IMR-90 (cell line): ENCODE data around the gene PAPSS1. TPM values are rescaled to one million over a fixed set of nuclear protein-coding genes. Genes with fewer than 3 reads are reported as not detected.

Experiments
- ATAC-seq: fragments of 200-7000 bp; cut with Tn5 transposase; 2 replicates; pipeline ENCODE4 v1.9.1; 2020; ENCODE audit warnings: low read depth, mild to moderate bottlenecking, moderate library complexity
- BruUV-seq: library from RNA; stranded (reverse); fragments of 400-500 nt; replicated peaks from 2 replicates; lab custom pipeline; 2021; lab: Mats Ljungman, UMichigan
- CTCF ChIA-PET: fragments of 300-600 bp; formaldehyde crosslinking; extraction: SDS; loops from one replicate; lab custom pipeline; 2021; ENCODE audit warnings: antibody characterized with exemption; lab: Yijun Ruan, JAX
- POLR2A ChIA-PET: fragments of 300-600 bp; sonication (Branson Sonifier 250); formaldehyde crosslinking; loops from one replicate; lab custom pipeline; 2022; ENCODE audit warnings: antibody characterized with exemption; ENCODE audit not compliant: unreplicated experiment; lab: Charles Lee
- DNase-seq: peaks from one replicate; pipeline ENCODE4 v3.0.0; 2013
- H2AFZ ChIP-seq: replicated peaks from 2 replicates; pipeline ENCODE3; 2013; ENCODE audit warnings: low read length, mild to moderate bottlenecking; ENCODE audit not compliant: poor library complexity
- H2AK5ac ChIP-seq: 2 replicates; pipeline ENCODE4 v1.6.1; 2013; ENCODE audit warnings: low read depth, low read length, inconsistent platforms
- H2AK9ac ChIP-seq: replicated peaks from 2 replicates; pipeline ENCODE3; 2013; ENCODE audit warnings: mild to moderate bottlenecking, low read depth, low read length, moderate library complexity; ENCODE audit not compliant: poor library complexity
- H2BK120ac ChIP-seq: 2 replicates; pipeline ENCODE4 v1.6.1; 2013; ENCODE audit warnings: low read depth, low read length, inconsistent platforms
- H2BK15ac ChIP-seq: 3 replicates; pipeline ENCODE4 v1.6.1; 2013; ENCODE audit warnings: low read depth, low read length, inconsistent platforms
- H2BK20ac ChIP-seq: 2 replicates; pipeline ENCODE4 v1.6.1; 2013; ENCODE audit warnings: low read depth, mild to moderate bottlenecking, inconsistent platforms, low read length, moderate library complexity
- H2BK5ac ChIP-seq: 2 replicates; pipeline ENCODE4 v1.6.1; 2013; ENCODE audit warnings: mild to moderate bottlenecking, low read depth, low read length, inconsistent platforms; ENCODE audit not compliant: poor library complexity, severe bottlenecking
- H3K14ac ChIP-seq: replicated peaks from 2 replicates; pipeline ENCODE4 v1.6.1; 2013; ENCODE audit warnings: low read depth, low read length, inconsistent platforms
- H3K18ac ChIP-seq: 2 replicates; pipeline ENCODE4 v1.6.1; 2013; ENCODE audit warnings: low read depth, low read length, control low read depth
- H3K23ac ChIP-seq: 2 replicates; pipeline ENCODE4 v1.6.1; 2013; ENCODE audit warnings: low read depth, low read length, inconsistent platforms
- H3K27ac ChIP-seq: 2 replicates; pipeline ENCODE4 v1.5.1; 2013; ENCODE audit warnings: mild to moderate bottlenecking, control low read depth, low read length; ENCODE audit not compliant: insufficient read depth
- H3K27me3 ChIP-seq: 2 replicates; pipeline ENCODE4 v1.6.1; 2013; ENCODE audit warnings: low read length; ENCODE audit not compliant: control insufficient read depth, insufficient read depth
- H3K36me3 ChIP-seq: 2 replicates; pipeline ENCODE4 v1.6.1; 2013; ENCODE audit warnings: low read length, mixed read lengths; ENCODE audit not compliant: control insufficient read depth, insufficient read depth
- H3K4ac ChIP-seq: 2 replicates; pipeline ENCODE4 v1.6.1; 2013; ENCODE audit warnings: low read depth, low read length, inconsistent platforms
- H3K4me1 ChIP-seq: 2 replicates; pipeline ENCODE4 v1.6.1; 2013; ENCODE audit warnings: low read length, mixed read lengths; ENCODE audit not compliant: control insufficient read depth, insufficient read depth
- H3K4me2 ChIP-seq: 2 replicates; pipeline ENCODE4 v1.6.1; 2013; ENCODE audit warnings: low read depth, mild to moderate bottlenecking, control low read depth, low read length, moderate library complexity
- H3K4me3 ChIP-seq: 2 replicates; pipeline ENCODE4 v1.5.1; 2013; ENCODE audit warnings: low read depth, mild to moderate bottlenecking, control low read depth, low read length, moderate library complexity; ENCODE audit not compliant: insufficient read depth
- H3K56ac ChIP-seq: 2 replicates; pipeline ENCODE4 v1.6.1; 2013; ENCODE audit warnings: low read length, inconsistent platforms; ENCODE audit not compliant: insufficient read depth; ENCODE audit errors: extremely low read depth
- H3K79me1 ChIP-seq, 2 experiments: 2 replicates each; pipeline ENCODE4 v1.6.1; 2013; ENCODE audit warnings: low read length in 2 of 2, inconsistent platforms in 1 of 2, low read depth in 1 of 2
- H3K9ac ChIP-seq: 2 replicates; pipeline ENCODE4 v1.6.1; 2013; ENCODE audit warnings: low read depth, low read length, control low read depth
- H3K9me1 ChIP-seq: 2 replicates; pipeline ENCODE4 v1.6.1; 2013; ENCODE audit warnings: low read length, inconsistent platforms; ENCODE audit not compliant: insufficient read depth
- H3K9me3 ChIP-seq: 2 replicates; pipeline ENCODE4 v1.6.1; 2013; ENCODE audit warnings: low read length; ENCODE audit not compliant: control insufficient read depth, insufficient read depth
- H4K20me1 ChIP-seq: 2 replicates; pipeline ENCODE4 v1.6.1; 2013; ENCODE audit warnings: low read length, inconsistent platforms; ENCODE audit not compliant: insufficient read depth
- H4K5ac ChIP-seq: 2 replicates; pipeline ENCODE4 v1.6.1; 2013; ENCODE audit warnings: mild to moderate bottlenecking, low read depth, low read length, control low read depth
- H4K8ac ChIP-seq, 2 experiments: 2 replicates each; pipeline ENCODE4 v1.6.1; 2013; ENCODE audit warnings: low read depth in 2 of 2, low read length in 2 of 2, control low read depth in 1 of 2, inconsistent platforms in 1 of 2
- H4K91ac ChIP-seq: 2 replicates; pipeline ENCODE4 v1.6.1; 2013; ENCODE audit warnings: low read depth, low read length, inconsistent platforms; ENCODE audit not compliant: insufficient read depth
- CEBPB ChIP-seq: IDR thresholded peaks from 2 replicates; pipeline ENCODE4 v1.6.1; 2012; ENCODE audit warnings: low read depth, low read length, improper control_type of control experiment
- CHD1 ChIP-seq: IDR thresholded peaks from 2 replicates; pipeline ENCODE4 v1.6.1; 2012; ENCODE audit warnings: low read depth, low read length, improper control_type of control experiment
- CTCF ChIP-seq: conservative IDR thresholded peaks from 2 replicates; pipeline ENCODE4 v1.5.1; 2012; ENCODE audit warnings: mild to moderate bottlenecking, low read depth, low read length, improper control_type of control experiment
- ELK1 ChIP-seq: fragments of 150-350 bp; IDR thresholded peaks from 2 replicates; pipeline ENCODE4 v1.6.1; 2016; ENCODE audit warnings: low read depth, mild to moderate bottlenecking, low read length, moderate library complexity, borderline replicate concordance
- FOS ChIP-seq: fragments of 150-350 bp; IDR thresholded peaks from 2 replicates; pipeline ENCODE4 v1.6.1; 2016; ENCODE audit warnings: low read depth, low read length
- MAFK ChIP-seq: IDR thresholded peaks from 2 replicates; pipeline ENCODE4 v1.6.1; 2012; ENCODE audit warnings: low read depth, low read length, improper control_type of control experiment
- MAZ ChIP-seq: IDR thresholded peaks from 2 replicates; pipeline ENCODE4 v1.6.1; 2012; ENCODE audit warnings: low read depth, mild to moderate bottlenecking, low read length, improper control_type of control experiment, moderate library complexity, borderline replicate concordance
- MXI1 ChIP-seq: IDR thresholded peaks from 2 replicates; pipeline ENCODE4 v1.6.1; 2012; ENCODE audit warnings: low read depth, mild to moderate bottlenecking, low read length, moderate library complexity, borderline replicate concordance
- NFE2L2 ChIP-seq: fragments of 150-350 bp; IDR thresholded peaks from 2 replicates; pipeline ENCODE4 v1.6.1; 2016; ENCODE audit warnings: low read depth, mild to moderate bottlenecking, low read length
- RCOR1 ChIP-seq: IDR thresholded peaks from 2 replicates; pipeline ENCODE4 v1.6.1; 2012; ENCODE audit warnings: mild to moderate bottlenecking, low read length, improper control_type of control experiment; ENCODE audit not compliant: insufficient replicate concordance
- RFX5 ChIP-seq: IDR thresholded peaks from 2 replicates; pipeline ENCODE4 v1.8.0; 2012; ENCODE audit warnings: low read depth, mild to moderate bottlenecking, low read length, moderate library complexity
- SMC3 ChIP-seq: fragments of 150-350 bp; IDR thresholded peaks from 2 replicates; pipeline ENCODE4 v1.6.1; 2016; ENCODE audit warnings: low read depth, mild to moderate bottlenecking, antibody characterized with exemption, low read length, moderate library complexity
- WGBS, 2 experiments: methylation state at CpG; one replicate each; pipeline versions ENCODE4 v1.1.5 to v1.1.7; 2013; ENCODE audit warnings: missing lambda C conversion rate in 2 of 2; ENCODE audit not compliant: insufficient read length in 1 of 2; ENCODE audit errors: extremely low coverage in 2 of 2; 5-methylcytosine and 5-hydroxymethylcytosine counted together
- dilution Hi-C: fragments of 300-500 bp; cut with HindIII; formaldehyde crosslinking; loops from one replicate; pipeline ENCODE4 v1.14.3; 2018; ENCODE audit warnings: low sequenced_read_pairs; ENCODE audit not compliant: unreplicated experiment
- in situ Hi-C: fragments of 300-500 bp; cut with MboI; formaldehyde crosslinking; loops from 3 replicates; pipeline ENCODE4 v1.14.3; 2019; ENCODE audit warnings: low sequenced_read_pairs, inconsistent platforms, mixed read lengths
- intact Hi-C: fragments of 100-400 bp; cut with micrococcal nuclease; formaldehyde crosslinking; loops from 2 replicates; pipeline ENCODE4 v1.10.0; 2022
- polyA plus RNA-seq, 3 experiments: library from polyadenylated mRNA; depleted of rRNA; stranded (reverse); fragments of >200 nt; gene quantifications; 2 replicates each; pipeline ENCODE4 v1.2.3, GENCODE V29; 2012; ENCODE audit warnings: low replicate concordance in 1 of 3
- total RNA-seq: library from RNA; depleted of rRNA; stranded (reverse); fragments of >200 nt; gene quantifications from 2 replicates; pipeline ENCODE4 v1.2.3, GENCODE V29; 2012

PAPSS1 gene
- total and polyA plus RNA-seq, 2 of the 4 experiments (the other 2 are of a cell fraction): 71.8 to 82.8 TPM

GRCh38 chr4:107616838-107617389, 103.1 kb downstream of the PAPSS1 start:
- WGBS, 2 experiments: 100% methylated on average over 1 of the region's 3 CpGs; no CpG with 5 or more reads in 1 of the 2 experiments
- Histone ChIP-seq H2AK5ac (no peak overlapping the region), H2AK9ac (no peak overlapping the region), H3K4me1 (peaks cover 8% of the 10 kb centered on the region; the same call in 1 of the 2 replicates), H3K79me1 (peaks cover 0 to 8% of the 10 kb centered on the region in 2 experiments; a peak in 1 of 4 replicates), H2AFZ (no peak overlapping the region), H2BK120ac (no peak overlapping the region), H3K56ac (no peak overlapping the region), H3K9me1 (peaks cover 4% of the 10 kb centered on the region; the same call in 1 of the 2 replicates), H3K36me3 (peaks cover 3% of the 10 kb centered on the region), H2BK20ac (no peak overlapping the region; the same call in 1 of the 2 replicates), H4K5ac (peak overlapping the region; percentile 58; the same call in 1 of the 2 replicates), H4K91ac (no peak overlapping the region; the same call in 1 of the 2 replicates), H3K4ac (no peak overlapping the region; the same call in 1 of the 2 replicates), H3K4me3 (no peak overlapping the region), H3K9me3 (peaks cover 2% of the 10 kb centered on the region; the same call in 1 of the 2 replicates), H3K9ac (no peak overlapping the region), H2BK5ac (no peak overlapping the region), H2BK15ac (no peak overlapping the region; the same call in 2 of the 3 replicates), H4K20me1 (no peaks in the 10 kb centered on the region), H3K14ac (0 out of 2 replicates have a peak overlapping the region, but pooled peaks have one; percentile 45), H3K27ac (no peak overlapping the region), H3K18ac (peak overlapping the region; percentile 69; the same call in 1 of the 2 replicates), H4K8ac (no peak overlapping the region; a peak in 1 of 4 replicates), H3K27me3 (no peaks in the 10 kb centered on the region), H3K23ac (no peak overlapping the region), H3K4me2 (no peak overlapping the region)
- dilution Hi-C loops: no loop called here
- ATAC-seq (no peak), DNase-seq (peak; percentile 13)
- TF ChIP-seq MXI1: no peak
- TF ChIP-seq RCOR1: no peak
- no peak for TF ChIP-seq FOS
- no peak for TF ChIP-seq RFX5
- TF ChIP-seq CEBPB: no peak
- no peak for TF ChIP-seq SMC3
- TF ChIP-seq NFE2L2: no peak
- TF ChIP-seq MAZ: no peak
- TF ChIP-seq CTCF: no peak
- TF ChIP-seq MAFK: no peak
- TF ChIP-seq ELK1: no peak
- TF ChIP-seq CHD1: no peak
- intact Hi-C loops: no loop called here
- ChIA-PET CTCF (interaction anchor here (0.5 to 1.2 kb wide), 3 partner anchors 10 to 304 kb away, joined by 3 to 5 read pairs (median 4); no protein-coding TSS in a partner anchor), POLR2A (no interaction called here)
- in situ Hi-C loops: no loop called here
- no TSS peak for BruUV-seq
